ENCODE data around the gene VPREB3.

DNA sequence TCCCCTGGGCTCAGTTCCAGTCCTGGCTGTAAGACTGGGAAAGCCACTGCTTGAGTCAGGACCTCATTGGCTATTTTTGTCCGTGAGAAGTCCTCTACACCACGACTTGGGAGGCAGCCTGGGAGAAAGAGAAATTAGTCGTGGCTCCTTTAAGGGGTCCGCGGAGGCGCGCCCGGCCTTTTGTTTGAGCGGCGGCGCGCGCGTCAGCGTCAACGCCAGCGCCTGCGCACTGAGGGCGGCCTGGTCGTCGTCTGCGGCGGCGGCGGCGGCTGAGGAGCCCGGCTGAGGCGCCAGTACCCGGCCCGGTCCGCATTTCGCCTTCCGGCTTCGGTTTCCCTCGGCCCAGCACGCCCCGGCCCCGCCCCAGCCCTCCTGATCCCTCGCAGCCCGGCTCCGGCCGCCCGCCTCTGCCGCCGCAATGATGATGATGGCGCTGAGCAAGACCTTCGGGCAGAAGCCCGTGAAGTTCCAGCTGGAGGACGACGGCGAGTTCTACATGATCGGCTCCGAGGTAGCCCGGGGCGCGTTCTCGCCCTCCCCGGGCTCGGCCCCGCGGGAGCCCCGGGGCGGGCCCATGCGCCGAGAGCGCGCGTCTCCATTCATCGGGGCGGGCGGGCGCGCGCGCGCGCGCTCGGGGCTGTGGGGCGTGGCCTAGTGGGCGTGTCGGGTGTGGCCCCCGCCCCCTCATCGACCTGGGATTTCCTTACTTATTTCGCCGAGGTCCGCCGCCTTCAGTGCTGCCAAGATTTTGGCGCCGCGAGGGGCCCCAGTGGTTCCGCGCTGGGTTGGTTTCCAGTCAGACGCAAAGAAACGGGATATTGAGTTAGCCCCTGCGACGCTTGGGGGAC, 32.8 kb upstream of the VPREB3 start, which contains the start of gene SMARCB1:
- TF ChIP-seq YY1 (IDR thresholded peaks at IDR 0.05; ENCODE audit: low read depth) = 0 out of 2 replicates have a peak, but pooled peaks have one; percentile 34
- TF ChIP-seq TAF1 (IDR thresholded peaks at IDR 0.05; ENCODE audit: low read depth) = peak; percentile 51
- TF ChIP-seq EGR1 (IDR thresholded peaks at IDR 0.05) = peak; percentile 57
- TF ChIP-seq RAD21 (IDR thresholded peaks at IDR 0.05; ENCODE audit: low read depth) = no peak
